Testis (tissue), 2 donors: ENCODE results near the gene CABP2.

Experiments used
- POLR2A ChIP-seq: fragments of 450-650 bp; IDR thresholded peaks from one replicate; pipeline ENCODE4 v1.6.1; 2017; ENCODE audit warnings: antibody characterized with exemption, mild to moderate bottlenecking, moderate library complexity
- TF ChIP-seq, protein P1 (sequence below), 3 experiments: fragments of 450-650 bp in 2 of 3; fragments of 200-600 bp in 1 of 3; sonication (generic) in 1 of 3; IDR thresholded peaks; one replicate each; pipeline ENCODE4 v1.5.1; 2016 to 2019; ENCODE audit warnings: antibody characterized with exemption in 3 of 3, mild to moderate bottlenecking in 2 of 3, moderate library complexity in 1 of 3

DNA sequence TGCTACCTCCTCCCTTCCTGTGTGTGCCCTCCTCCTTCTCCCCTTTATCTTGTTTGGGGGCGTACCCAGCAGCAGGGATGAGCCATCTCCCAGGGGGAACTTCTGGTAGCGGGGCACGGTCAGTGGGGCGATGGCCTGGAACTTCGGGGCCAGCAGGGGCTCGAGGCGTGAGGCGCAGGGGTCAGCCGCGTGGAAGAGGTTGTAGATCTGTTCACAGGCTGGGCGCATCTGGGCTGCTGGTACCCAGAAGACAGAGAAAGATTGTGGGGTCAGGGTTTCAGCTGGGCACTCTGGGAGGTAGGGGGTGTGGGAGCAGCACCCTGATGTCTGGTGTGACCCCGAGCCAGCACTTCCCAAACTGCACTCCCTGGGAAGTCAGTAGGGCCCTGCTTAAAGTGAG lies 27.1 kb downstream of the CABP2 start:
- TF ChIP-seq, protein P1, sequence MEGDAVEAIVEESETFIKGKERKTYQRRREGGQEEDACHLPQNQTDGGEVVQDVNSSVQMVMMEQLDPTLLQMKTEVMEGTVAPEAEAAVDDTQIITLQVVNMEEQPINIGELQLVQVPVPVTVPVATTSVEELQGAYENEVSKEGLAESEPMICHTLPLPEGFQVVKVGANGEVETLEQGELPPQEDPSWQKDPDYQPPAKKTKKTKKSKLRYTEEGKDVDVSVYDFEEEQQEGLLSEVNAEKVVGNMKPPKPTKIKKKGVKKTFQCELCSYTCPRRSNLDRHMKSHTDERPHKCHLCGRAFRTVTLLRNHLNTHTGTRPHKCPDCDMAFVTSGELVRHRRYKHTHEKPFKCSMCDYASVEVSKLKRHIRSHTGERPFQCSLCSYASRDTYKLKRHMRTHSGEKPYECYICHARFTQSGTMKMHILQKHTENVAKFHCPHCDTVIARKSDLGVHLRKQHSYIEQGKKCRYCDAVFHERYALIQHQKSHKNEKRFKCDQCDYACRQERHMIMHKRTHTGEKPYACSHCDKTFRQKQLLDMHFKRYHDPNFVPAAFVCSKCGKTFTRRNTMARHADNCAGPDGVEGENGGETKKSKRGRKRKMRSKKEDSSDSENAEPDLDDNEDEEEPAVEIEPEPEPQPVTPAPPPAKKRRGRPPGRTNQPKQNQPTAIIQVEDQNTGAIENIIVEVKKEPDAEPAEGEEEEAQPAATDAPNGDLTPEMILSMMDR (IDR thresholded peaks at IDR 0.05), result no peak
- no peak for TF ChIP-seq POLR2A
